ENCODE data around the gene AUTS2.

The AUTS2 gene

GRCh38 chr7:70700055-70700940, 1102.0 kb downstream of the AUTS2 start:
- Histone ChIP-seq H3K36me3 (ENCODE audit: control insufficient read depth in 2 of 2, insufficient read depth in 2 of 2, low read length in 2 of 2) (peaks cover 0 to 2% of the 10 kb centered on the region in 2 donors), H3K4me3 (ENCODE audit: low read length in 2 of 2) (no peak overlapping the region), H3K27me3 (ENCODE audit: control insufficient read depth in 1 of 2, insufficient read depth in 2 of 2, low read length in 2 of 2) (no peaks in the 10 kb centered on the region), H3K4me1 (ENCODE audit: control insufficient read depth, insufficient read depth, low read length) (peaks cover 5% of the 10 kb centered on the region), H3K9me3 (ENCODE audit: control insufficient read depth in 2 of 2, low read length in 2 of 2) (no peaks in the 10 kb centered on the region), H3K27ac (ENCODE audit: low read length) (no peak overlapping the region), H3K9ac (ENCODE audit: low read length in 2 of 2) (no peak overlapping the region)

GRCh38 chr7:70700941-70701425, 1102.7 kb downstream of the AUTS2 start:
- Histone ChIP-seq H3K36me3 (ENCODE audit: control insufficient read depth in 2 of 2, insufficient read depth in 2 of 2, low read length in 2 of 2) (peaks cover 0 to 2% of the 10 kb centered on the region in 2 donors), H3K27ac (ENCODE audit: low read length) (no peak overlapping the region), H3K27me3 (ENCODE audit: control insufficient read depth in 1 of 2, insufficient read depth in 2 of 2, low read length in 2 of 2) (no peaks in the 10 kb centered on the region), H3K9ac (ENCODE audit: low read length in 2 of 2) (no peak overlapping the region), H3K4me3 (ENCODE audit: low read length in 2 of 2) (no peak overlapping the region), H3K4me1 (ENCODE audit: control insufficient read depth, insufficient read depth, low read length) (peaks cover 5% of the 10 kb centered on the region), H3K9me3 (ENCODE audit: control insufficient read depth in 2 of 2, low read length in 2 of 2) (no peaks in the 10 kb centered on the region)

GRCh38 chr7:70701477-70701876, 1103.2 kb downstream of the AUTS2 start:
- Histone ChIP-seq H3K36me3 (ENCODE audit: control insufficient read depth in 2 of 2, insufficient read depth in 2 of 2, low read length in 2 of 2) (peaks cover 0 to 2% of the 10 kb centered on the region in 2 donors), H3K27ac (ENCODE audit: low read length) (no peak overlapping the region), H3K9me3 (ENCODE audit: control insufficient read depth in 2 of 2, low read length in 2 of 2) (no peaks in the 10 kb centered on the region), H3K9ac (ENCODE audit: low read length in 2 of 2) (no peak overlapping the region), H3K4me3 (ENCODE audit: low read length in 2 of 2) (no peak overlapping the region), H3K27me3 (ENCODE audit: control insufficient read depth in 1 of 2, insufficient read depth in 2 of 2, low read length in 2 of 2) (no peaks in the 10 kb centered on the region), H3K4me1 (ENCODE audit: control insufficient read depth, insufficient read depth, low read length) (peaks cover under 1% of the 10 kb centered on the region)

GRCh38 chr7:70701991-70702390, 1103.7 kb downstream of the AUTS2 start:
- Histone ChIP-seq H3K4me1 (ENCODE audit: control insufficient read depth, insufficient read depth, low read length) (no peaks in the 10 kb centered on the region), H3K27ac (ENCODE audit: low read length) (no peak overlapping the region), H3K9ac (ENCODE audit: low read length in 2 of 2) (no peak overlapping the region), H3K36me3 (ENCODE audit: control insufficient read depth in 2 of 2, insufficient read depth in 2 of 2, low read length in 2 of 2) (peaks cover 0 to 2% of the 10 kb centered on the region in 2 donors), H3K9me3 (ENCODE audit: control insufficient read depth in 2 of 2, low read length in 2 of 2) (no peaks in the 10 kb centered on the region), H3K4me3 (ENCODE audit: low read length in 2 of 2) (no peak overlapping the region), H3K27me3 (ENCODE audit: control insufficient read depth in 1 of 2, insufficient read depth in 2 of 2, low read length in 2 of 2) (no peaks in the 10 kb centered on the region)

GRCh38 chr7:70703785-70704184, 1105.5 kb downstream of the AUTS2 start:
- Histone ChIP-seq H3K27me3 (ENCODE audit: control insufficient read depth in 1 of 2, insufficient read depth in 2 of 2, low read length in 2 of 2) (no peaks in the 10 kb centered on the region), H3K4me1 (ENCODE audit: control insufficient read depth, insufficient read depth, low read length) (no peaks in the 10 kb centered on the region), H3K9ac (ENCODE audit: low read length in 2 of 2) (no peak overlapping the region), H3K36me3 (ENCODE audit: control insufficient read depth in 2 of 2, insufficient read depth in 2 of 2, low read length in 2 of 2) (peaks cover 0 to 2% of the 10 kb centered on the region in 2 donors), H3K4me3 (ENCODE audit: low read length in 2 of 2) (no peak overlapping the region), H3K27ac (ENCODE audit: low read length) (no peak overlapping the region), H3K9me3 (ENCODE audit: control insufficient read depth in 2 of 2, low read length in 2 of 2) (no peaks in the 10 kb centered on the region)

- Histone ChIP-seq H3K36me3 (ENCODE audit: control insufficient read depth in 2 of 2, insufficient read depth in 2 of 2, low read length in 2 of 2) (peaks cover 0 to 2% of the 10 kb centered on the region in 2 donors), H3K9me3 (ENCODE audit: control insufficient read depth in 2 of 2, low read length in 2 of 2) (no peaks in the 10 kb centered on the region), H3K4me3 (ENCODE audit: low read length in 2 of 2) (no peak overlapping the region), H3K4me1 (ENCODE audit: control insufficient read depth, insufficient read depth, low read length) (peaks cover 4% of the 10 kb centered on the region), H3K9ac (ENCODE audit: low read length in 2 of 2) (no peak overlapping the region), H3K27me3 (ENCODE audit: control insufficient read depth in 1 of 2, insufficient read depth in 2 of 2, low read length in 2 of 2) (no peaks in the 10 kb centered on the region), H3K27ac (ENCODE audit: low read length) (no peak overlapping the region)
Measured at GRCh38 chr7:70704831-70705346, 1106.6 kb downstream of the AUTS2 start.

GRCh38 chr7:70706204-70706603, 1107.9 kb downstream of the AUTS2 start:
- Histone ChIP-seq H3K9ac (ENCODE audit: low read length in 2 of 2) (no peak overlapping the region), H3K4me3 (ENCODE audit: low read length in 2 of 2) (no peak overlapping the region), H3K27ac (ENCODE audit: low read length) (no peak overlapping the region), H3K36me3 (ENCODE audit: control insufficient read depth in 2 of 2, insufficient read depth in 2 of 2, low read length in 2 of 2) (peaks cover 0 to 2% of the 10 kb centered on the region in 2 donors), H3K4me1 (ENCODE audit: control insufficient read depth, insufficient read depth, low read length) (peaks cover 6% of the 10 kb centered on the region), H3K27me3 (ENCODE audit: control insufficient read depth in 1 of 2, insufficient read depth in 2 of 2, low read length in 2 of 2) (no peaks in the 10 kb centered on the region), H3K9me3 (ENCODE audit: control insufficient read depth in 2 of 2, low read length in 2 of 2) (no peaks in the 10 kb centered on the region)

- H3K4me1 ChIP-seq (ENCODE audit: control insufficient read depth, insufficient read depth, low read length): peaks cover 6% of the 10 kb centered on the region
- no peak overlapping the region for H3K27ac ChIP-seq (ENCODE audit: low read length)
- no peak overlapping the region for H3K9ac ChIP-seq (ENCODE audit: low read length in 2 of 2)
- no peaks in the 10 kb centered on the region for H3K27me3 ChIP-seq (ENCODE audit: control insufficient read depth in 1 of 2, insufficient read depth in 2 of 2, low read length in 2 of 2)
- H3K36me3 ChIP-seq (ENCODE audit: control insufficient read depth in 2 of 2, insufficient read depth in 2 of 2, low read length in 2 of 2): peaks cover 0 to 2% of the 10 kb centered on the region in 2 donors
- no peak overlapping the region for H3K4me3 ChIP-seq (ENCODE audit: low read length in 2 of 2)
- H3K9me3 ChIP-seq (ENCODE audit: control insufficient read depth in 2 of 2, low read length in 2 of 2): no peaks in the 10 kb centered on the region
Measured at GRCh38 chr7:70706698-70707097, 1108.4 kb downstream of the AUTS2 start.

- Histone ChIP-seq H3K36me3 (ENCODE audit: control insufficient read depth in 2 of 2, insufficient read depth in 2 of 2, low read length in 2 of 2) (no peaks in the 10 kb centered on the region), H3K27me3 (ENCODE audit: control insufficient read depth in 1 of 2, insufficient read depth in 2 of 2, low read length in 2 of 2) (no peaks in the 10 kb centered on the region), H3K9me3 (ENCODE audit: control insufficient read depth in 2 of 2, low read length in 2 of 2) (no peaks in the 10 kb centered on the region), H3K9ac (ENCODE audit: low read length in 2 of 2) (no peak overlapping the region), H3K4me1 (ENCODE audit: control insufficient read depth, insufficient read depth, low read length) (peaks cover 6% of the 10 kb centered on the region), H3K27ac (ENCODE audit: low read length) (no peak overlapping the region), H3K4me3 (ENCODE audit: low read length in 2 of 2) (no peak overlapping the region)
Measured at GRCh38 chr7:70707823-70708243, 1109.6 kb downstream of the AUTS2 start.

- Histone ChIP-seq H3K9ac (ENCODE audit: low read length in 2 of 2) (no peak overlapping the region), H3K27me3 (ENCODE audit: control insufficient read depth in 1 of 2, insufficient read depth in 2 of 2, low read length in 2 of 2) (no peaks in the 10 kb centered on the region), H3K36me3 (ENCODE audit: control insufficient read depth in 2 of 2, insufficient read depth in 2 of 2, low read length in 2 of 2) (no peaks in the 10 kb centered on the region), H3K4me3 (ENCODE audit: low read length in 2 of 2) (no peak overlapping the region), H3K4me1 (ENCODE audit: control insufficient read depth, insufficient read depth, low read length) (peaks cover 6% of the 10 kb centered on the region), H3K9me3 (ENCODE audit: control insufficient read depth in 2 of 2, low read length in 2 of 2) (peaks cover 0 to 5% of the 10 kb centered on the region in 2 donors), H3K27ac (ENCODE audit: low read length) (no peak overlapping the region)
Measured at GRCh38 chr7:70710011-70710480, 1111.8 kb downstream of the AUTS2 start.

GRCh38 chr7:70710651-70711050, 1112.4 kb downstream of the AUTS2 start:
- Histone ChIP-seq H3K4me1 (ENCODE audit: control insufficient read depth, insufficient read depth, low read length) (peaks cover 6% of the 10 kb centered on the region), H3K27ac (ENCODE audit: low read length) (no peak overlapping the region), H3K9ac (ENCODE audit: low read length in 2 of 2) (no peak overlapping the region), H3K9me3 (ENCODE audit: control insufficient read depth in 2 of 2, low read length in 2 of 2) (peaks cover 0 to 5% of the 10 kb centered on the region in 2 donors), H3K36me3 (ENCODE audit: control insufficient read depth in 2 of 2, insufficient read depth in 2 of 2, low read length in 2 of 2) (no peaks in the 10 kb centered on the region), H3K4me3 (ENCODE audit: low read length in 2 of 2) (no peak overlapping the region), H3K27me3 (ENCODE audit: control insufficient read depth in 1 of 2, insufficient read depth in 2 of 2, low read length in 2 of 2) (no peaks in the 10 kb centered on the region)
